BLaER1 (cell line): ENCODE data around the gene CXorf58.

Experiments
- H3K27ac ChIP-seq: shearing (Covaris generic); formaldehyde crosslinking; 2 replicates; pipeline ENCODE4 v1.8.1; 2022
- H3K27me3 ChIP-seq: shearing (Covaris generic); formaldehyde crosslinking; 2 replicates; pipeline ENCODE4 v1.8.1; 2022
- H3K36me3 ChIP-seq: shearing (Covaris generic); formaldehyde crosslinking; 2 replicates; pipeline ENCODE4 v1.8.1; 2022
- H3K4me1 ChIP-seq: shearing (Covaris generic); formaldehyde crosslinking; 2 replicates; pipeline ENCODE4 v1.8.1; 2022
- H3K4me2 ChIP-seq: shearing (Covaris generic); formaldehyde crosslinking; 2 replicates; pipeline ENCODE4 v1.8.1; 2022
- H3K4me3 ChIP-seq: shearing (Covaris generic); formaldehyde crosslinking; 2 replicates; pipeline ENCODE4 v1.8.1; 2022
- H3K9ac ChIP-seq: shearing (Covaris generic); formaldehyde crosslinking; 2 replicates; pipeline ENCODE4 v1.8.1; 2022
- H3K9me3 ChIP-seq: shearing (Covaris generic); formaldehyde crosslinking; 2 replicates; pipeline ENCODE4 v1.8.1; 2022
- H4K20me1 ChIP-seq: shearing (Covaris generic); formaldehyde crosslinking; 2 replicates; pipeline ENCODE4 v1.8.1; 2022
- Cebpa-rat ChIP-seq: shearing (Covaris generic); IDR thresholded peaks from 2 replicates; pipeline ENCODE4 v1.8.1; 2022

CXorf58 gene

GRCh38 chrX:23981222-23981621 is 73.4 kb downstream of the CXorf58 start:
- Histone ChIP-seq H3K9me3 (no peaks in the 10 kb centered on the region), H3K9ac (no peak overlapping the region), H4K20me1 (peaks cover 3% of the 10 kb centered on the region; the same call in 1 of the 2 replicates), H3K27ac (no peak overlapping the region), H3K36me3 (peaks cover 11% of the 10 kb centered on the region; the same call in 1 of the 2 replicates), H3K27me3 (no peaks in the 10 kb centered on the region), H3K4me2 (no peak overlapping the region), H3K4me3 (no peak overlapping the region), H3K4me1 (no peaks in the 10 kb centered on the region)
- TF ChIP-seq Cebpa-rat, result no peak

- no peak overlapping the region for H3K9ac ChIP-seq
- no peaks in the 10 kb centered on the region for H3K4me1 ChIP-seq
- peaks cover 15% of the 10 kb centered on the region for H3K36me3 ChIP-seq
- no peaks in the 10 kb centered on the region for H3K9me3 ChIP-seq
- no peak for TF ChIP-seq Cebpa-rat
- H3K4me3 ChIP-seq, result no peak overlapping the region
- no peaks in the 10 kb centered on the region for H3K27me3 ChIP-seq
- peaks cover 8% of the 10 kb centered on the region for H4K20me1 ChIP-seq
- no peak overlapping the region for H3K4me2 ChIP-seq
- H3K27ac ChIP-seq, result no peak overlapping the region
Observed at GRCh38 chrX:23981711-23982110, 73.9 kb downstream of the CXorf58 start.

- Histone ChIP-seq H3K9ac (no peak overlapping the region), H3K4me1 (no peaks in the 10 kb centered on the region), H3K27me3 (no peaks in the 10 kb centered on the region), H3K27ac (no peak overlapping the region), H3K4me3 (no peak overlapping the region), H4K20me1 (peaks cover 19% of the 10 kb centered on the region), H3K9me3 (no peaks in the 10 kb centered on the region), H3K36me3 (peaks cover 25% of the 10 kb centered on the region), H3K4me2 (no peak overlapping the region)
- TF ChIP-seq Cebpa-rat, result no peak
Observed at GRCh38 chrX:23982891-23983290, 75.1 kb downstream of the CXorf58 start.
